HG03025 (cell line): Measurements from ENCODE around the gene PDE10A.

ENCODE experiments used
- ATAC-seq: cut with Tn5 transposase; IDR thresholded peaks from one replicate; pipeline ENCODE4 v1.9.1; 2021; ENCODE audit warnings: mild to moderate bottlenecking, moderate library complexity; ENCODE audit not compliant: unreplicated experiment, low FRiP score

The PDE10A gene

DNA sequence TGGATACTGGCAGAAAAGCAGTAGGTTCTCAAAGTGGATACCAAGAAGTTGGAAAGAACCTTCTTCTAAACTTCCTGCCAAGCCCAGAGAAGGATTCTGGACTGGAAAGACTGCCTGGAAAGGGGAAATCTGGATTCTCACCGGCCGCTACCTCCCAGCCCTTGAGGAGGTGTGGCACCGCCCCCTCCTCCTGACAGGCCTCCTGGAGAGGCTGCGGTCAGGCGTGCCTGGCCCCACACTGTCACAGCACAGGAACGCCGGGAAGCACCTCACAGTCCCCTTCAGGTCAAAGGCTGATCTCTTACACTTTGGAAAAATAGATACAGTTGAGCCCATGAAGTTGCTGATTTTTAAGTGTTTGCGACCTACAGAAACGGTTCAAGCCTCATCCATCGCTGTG is 16.3 kb upstream of the PDE10A start:
- no peak for ATAC-seq

DNA sequence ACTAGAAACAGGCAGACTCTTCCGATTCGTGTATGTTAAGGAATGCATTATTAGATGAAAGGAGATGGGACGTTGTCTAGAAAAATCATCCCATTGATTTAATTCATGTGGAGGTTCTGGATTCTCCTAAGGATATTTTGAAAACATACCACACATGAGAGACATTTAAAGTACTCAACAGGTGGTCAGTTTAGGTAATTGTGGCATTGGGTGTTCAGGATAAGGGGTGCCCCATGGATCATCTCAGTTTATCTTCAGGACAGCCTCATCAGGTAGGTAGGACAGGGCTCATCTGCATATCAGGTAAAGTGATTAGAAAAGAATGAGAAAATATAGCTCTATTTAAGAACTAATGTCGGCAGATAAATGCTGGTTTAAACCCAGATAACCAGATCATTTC is 15.9 kb upstream of the PDE10A start:
- no peak for ATAC-seq

DNA sequence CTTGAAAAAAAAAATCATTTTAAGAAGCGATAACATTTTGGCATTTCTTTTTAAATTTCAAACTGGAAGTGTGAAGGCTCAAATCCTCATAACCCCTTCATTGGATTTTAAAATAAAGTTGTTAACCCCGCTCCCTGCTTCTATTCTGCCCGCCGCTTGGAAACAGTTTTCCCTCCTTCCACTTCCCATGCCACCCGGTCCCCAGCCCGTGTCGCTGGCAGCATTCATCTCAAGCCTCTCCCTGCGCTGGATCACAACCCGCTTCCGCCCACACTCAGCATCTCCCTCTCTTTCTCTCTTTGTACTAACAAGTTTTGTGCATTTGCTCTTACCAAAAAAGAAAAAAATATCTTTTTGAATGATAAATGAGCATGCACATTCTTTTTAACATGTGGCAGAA is 15.4 kb upstream of the PDE10A start:
- no peak for ATAC-seq

DNA sequence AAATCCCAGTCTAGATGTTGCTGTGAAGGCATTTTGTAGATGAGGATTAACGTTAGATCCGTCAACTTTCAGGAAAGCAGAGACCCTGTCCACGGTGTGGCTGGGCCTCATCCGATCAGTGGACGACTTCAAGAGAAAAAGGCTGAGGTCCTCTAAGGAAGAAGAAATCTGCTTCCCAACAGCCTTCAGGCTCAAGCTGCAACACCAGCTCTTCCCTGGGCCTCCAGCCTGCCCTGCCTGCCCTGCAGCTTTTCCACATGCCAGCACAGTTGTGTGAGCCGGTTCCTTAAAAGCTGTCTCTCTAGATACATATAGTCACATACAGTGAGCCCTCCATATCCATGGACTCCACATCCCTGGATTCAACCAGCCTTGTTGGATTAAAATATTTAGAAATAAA is 14.1 kb upstream of the PDE10A start:
- ATAC-seq = no peak

DNA sequence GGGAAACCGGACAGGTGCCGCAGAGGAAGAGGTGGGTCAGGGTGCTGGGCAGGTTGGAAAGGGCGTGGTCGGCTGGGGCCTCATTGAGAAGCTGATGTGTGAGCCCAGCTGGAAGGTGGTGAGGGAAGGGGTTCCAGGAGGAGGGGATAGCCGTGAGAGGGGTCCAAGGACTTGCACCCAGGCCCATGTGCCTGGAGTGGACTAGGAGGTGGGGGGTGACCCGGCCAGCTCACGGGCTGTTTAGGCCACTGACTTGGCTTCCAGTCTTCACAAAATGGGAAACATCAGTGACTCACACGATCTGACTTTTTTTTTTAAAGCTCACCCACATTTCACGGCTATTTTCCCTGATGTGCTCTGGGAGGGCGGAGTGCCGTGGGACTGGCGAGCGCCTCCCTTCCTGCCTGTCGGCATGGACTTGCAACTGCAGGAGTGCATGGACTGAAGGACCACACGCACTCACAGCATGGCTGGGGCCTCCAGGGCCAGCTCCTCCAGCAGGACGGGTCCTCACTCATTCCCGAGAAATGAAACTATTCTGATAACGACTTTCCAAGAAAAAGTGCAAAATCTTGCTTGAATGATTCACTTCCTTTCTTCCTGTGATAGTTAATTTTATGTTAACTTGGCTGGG is 13.5 kb upstream of the PDE10A start:
- ATAC-seq = no peak

DNA sequence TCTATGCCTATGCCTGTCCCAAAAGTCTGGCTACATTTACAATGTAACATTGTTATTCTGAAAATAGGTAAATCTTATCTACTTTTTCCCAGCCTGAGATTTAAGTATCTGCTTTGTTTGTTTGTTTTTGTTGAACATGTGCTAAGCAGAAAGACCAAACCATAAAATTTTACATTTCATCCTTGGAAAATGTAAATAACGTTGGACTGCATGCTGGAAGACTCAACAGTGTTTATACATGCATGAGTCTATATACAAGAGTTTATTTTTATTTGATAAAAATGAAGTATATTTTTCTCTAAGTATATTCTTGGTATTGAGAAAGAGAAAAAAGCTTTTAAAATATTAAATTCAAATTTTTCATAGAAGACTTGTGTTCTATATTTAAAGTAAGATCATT is 12.1 kb upstream of the PDE10A start:
- no peak for ATAC-seq

DNA sequence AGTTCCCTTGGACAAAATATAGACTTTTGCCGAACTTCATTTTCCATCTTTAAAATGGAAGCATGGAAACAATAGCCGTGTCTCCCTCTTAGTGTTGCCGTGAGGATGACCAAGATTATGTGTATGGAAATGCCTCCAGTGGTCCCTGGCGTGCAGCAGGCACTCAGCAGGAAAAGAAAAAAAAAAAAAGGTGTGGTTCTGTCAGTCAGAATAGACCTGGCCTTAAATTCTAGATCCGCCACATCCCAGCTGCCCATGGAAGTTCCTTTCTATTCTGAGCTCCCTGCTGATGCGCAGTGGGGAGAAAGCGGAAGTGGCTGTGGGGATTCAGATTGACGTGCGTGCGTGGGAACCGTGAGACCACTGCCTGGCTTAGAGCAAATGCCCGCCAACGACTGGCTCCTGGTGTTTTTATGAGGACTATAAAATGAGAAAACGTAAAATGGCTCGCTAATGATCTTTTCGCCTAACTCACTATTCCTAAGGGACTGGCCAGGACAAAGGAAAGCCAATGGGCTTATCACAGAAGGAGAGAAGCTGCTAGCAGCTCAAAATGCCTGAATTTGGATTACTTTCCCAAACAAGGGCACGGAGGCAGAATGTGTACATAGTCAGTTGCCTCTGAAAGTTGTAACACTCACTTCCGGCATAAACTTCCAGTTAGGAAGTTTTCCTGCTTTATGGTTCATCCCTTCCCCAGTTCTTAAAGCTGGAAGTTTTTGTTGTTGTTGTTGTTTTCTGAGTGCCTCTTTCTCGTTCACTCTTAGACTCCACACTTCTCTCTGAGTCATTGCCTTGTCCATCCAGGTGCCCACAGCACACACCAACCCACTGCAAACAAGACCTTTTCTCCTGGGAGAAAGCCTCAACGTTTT is 11.4 kb upstream of the PDE10A start:
- no peak for ATAC-seq

DNA sequence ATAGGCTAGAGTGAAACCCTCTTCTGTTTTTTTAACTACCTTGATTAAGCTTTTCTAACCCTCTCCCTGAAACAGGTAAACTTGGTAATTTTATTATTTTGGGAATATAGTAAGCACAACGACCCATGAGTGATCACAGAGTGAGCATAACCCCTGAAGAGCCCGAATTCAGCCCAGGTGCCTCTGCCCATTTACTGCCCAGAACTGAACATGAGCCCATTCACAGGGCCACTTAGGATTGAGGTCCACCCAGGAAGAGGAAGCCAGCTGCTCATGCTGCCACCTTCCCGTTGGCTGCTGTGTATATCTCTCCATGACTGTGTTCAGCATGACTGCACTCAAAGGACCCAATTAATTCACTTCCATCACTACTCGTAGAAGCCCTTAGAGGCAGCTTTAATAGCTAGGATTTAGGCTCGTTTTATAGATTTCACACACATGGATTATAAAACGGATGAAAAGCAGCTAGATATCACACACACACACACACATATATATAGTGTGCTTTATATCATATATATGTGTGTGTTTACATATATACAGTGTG is 8.3 kb upstream of the PDE10A start:
- ATAC-seq = no peak

DNA sequence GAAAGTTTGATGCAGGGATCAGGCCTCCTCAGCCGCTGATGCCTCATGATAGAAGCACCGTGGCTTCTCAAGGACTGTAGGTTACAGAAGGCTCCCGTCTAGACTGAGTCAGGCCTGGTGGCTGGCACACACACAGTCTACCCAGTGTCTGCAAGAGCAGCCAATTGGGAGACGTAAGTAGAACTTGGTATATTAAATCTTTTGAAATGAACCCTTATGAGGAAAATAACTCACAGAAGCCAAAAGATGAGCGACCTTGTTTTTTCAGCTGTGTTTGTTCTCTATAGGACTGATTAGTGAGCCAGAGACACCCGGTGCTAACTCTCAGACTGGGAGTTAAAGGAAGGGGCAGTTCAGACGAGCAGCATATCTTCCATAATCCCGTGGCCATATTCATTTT is 5.9 kb upstream of the PDE10A start:
- no peak for ATAC-seq

DNA sequence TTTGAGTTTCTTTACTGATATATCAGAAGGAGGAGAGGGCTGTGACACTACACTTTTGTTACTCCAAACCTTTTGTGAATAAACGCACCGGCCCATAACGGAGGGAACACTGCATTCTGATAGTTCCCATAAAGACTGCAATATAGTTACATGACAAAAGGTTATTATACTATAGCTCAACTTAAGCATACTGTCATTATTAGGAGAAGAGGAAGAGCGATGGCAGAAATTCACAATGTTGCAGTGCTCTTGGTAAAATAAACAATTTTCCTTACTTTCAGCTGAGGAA is 2.3 kb upstream of the PDE10A start:
- ATAC-seq = no peak

DNA sequence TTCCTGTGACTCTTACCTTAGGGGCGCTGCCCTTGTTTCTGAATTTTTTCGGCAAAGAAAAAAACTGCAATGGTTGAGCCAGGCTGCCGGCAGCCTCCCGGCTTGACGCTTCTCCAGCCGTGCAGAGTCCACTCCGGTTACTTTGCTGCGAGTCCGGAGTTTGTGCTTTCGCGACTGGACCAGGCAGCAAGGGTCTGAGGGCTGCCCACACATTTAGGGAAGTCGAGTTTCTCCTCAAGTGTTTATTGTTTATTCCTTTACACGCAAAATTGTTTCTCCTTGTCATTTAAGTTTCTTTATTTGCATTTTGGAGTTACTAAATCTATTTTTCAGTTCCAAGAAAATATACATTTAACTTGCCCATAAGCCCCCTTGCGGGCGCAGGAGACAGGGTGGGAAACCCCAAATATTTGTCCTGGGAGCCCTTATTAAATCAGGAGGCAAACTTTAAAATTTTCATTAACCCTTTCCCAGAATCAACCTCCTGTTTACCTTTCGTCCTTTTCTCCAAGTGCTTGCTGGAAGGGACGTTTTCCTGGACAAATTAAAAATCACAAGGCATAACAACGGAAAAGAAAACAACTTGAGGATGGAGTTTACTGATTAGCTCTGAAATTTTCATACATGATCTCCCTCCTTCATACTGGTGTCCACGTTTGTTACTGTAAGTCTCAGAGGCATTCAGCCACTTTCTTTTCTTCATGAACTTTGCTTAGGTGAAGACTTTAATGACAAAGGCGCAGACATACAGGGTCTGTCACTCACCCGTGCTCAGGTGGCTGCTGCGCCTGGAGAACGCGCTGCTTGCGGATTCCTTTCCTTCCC is 1.7 kb upstream of the PDE10A start:
- no peak for ATAC-seq

DNA sequence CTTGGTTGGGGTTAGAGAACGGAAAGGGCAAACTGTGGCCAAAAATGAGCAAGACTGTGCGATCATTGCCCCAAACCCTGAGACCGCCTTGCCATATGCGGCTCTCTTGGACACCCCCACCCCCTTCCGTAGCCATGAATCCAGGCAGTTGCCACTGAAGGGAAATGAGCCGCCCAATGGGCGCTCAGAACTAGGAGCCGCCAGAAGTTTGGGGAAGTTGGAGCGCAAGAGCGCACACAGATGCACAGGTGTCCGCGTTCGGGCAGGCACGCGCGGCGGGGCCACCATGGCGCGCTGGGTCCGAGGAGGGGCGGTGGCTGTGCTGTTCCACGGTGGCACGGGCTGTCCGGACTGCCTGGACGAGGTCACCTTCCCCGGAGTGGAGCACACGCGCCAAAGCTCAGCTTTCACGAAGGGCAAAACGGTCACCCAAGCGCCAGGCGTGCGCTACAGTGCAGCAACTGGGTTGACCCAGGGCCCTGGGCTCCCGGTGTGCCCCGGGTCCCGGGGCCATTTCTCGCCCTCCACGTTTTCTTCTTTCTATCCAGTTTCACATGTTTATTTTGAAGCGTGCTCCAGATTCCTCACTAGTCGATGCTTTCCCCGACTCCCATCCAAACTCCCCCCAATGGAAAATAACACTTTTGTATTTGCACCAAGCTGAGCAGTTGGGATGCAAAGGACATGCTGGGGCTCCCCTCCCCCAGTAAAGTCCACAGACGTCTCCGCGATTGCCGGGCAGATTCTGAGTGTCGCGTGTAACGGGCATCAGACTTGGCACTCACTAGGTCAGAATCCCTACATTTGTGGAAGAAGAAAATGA is 906 bp upstream of the PDE10A start:
- ATAC-seq = no peak

DNA sequence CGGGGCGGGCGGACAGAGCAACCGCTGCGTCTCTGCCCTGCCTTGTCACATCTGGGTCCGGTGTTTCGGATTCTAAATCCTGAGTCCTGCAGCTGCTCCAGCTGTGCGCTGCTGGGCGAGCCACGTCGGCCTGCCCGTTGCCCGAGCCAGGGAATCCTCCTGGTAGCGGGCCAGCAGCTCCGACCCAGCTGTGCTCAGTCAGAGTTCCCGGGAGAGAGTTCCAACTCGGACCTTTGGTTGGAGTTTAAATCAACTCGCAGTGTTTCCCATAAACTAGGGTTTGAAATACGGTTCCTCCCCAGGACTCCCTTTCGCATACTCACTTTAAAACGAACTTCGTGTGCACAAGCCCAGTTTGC is 315 bp upstream of the PDE10A start:
- no peak for ATAC-seq

DNA sequence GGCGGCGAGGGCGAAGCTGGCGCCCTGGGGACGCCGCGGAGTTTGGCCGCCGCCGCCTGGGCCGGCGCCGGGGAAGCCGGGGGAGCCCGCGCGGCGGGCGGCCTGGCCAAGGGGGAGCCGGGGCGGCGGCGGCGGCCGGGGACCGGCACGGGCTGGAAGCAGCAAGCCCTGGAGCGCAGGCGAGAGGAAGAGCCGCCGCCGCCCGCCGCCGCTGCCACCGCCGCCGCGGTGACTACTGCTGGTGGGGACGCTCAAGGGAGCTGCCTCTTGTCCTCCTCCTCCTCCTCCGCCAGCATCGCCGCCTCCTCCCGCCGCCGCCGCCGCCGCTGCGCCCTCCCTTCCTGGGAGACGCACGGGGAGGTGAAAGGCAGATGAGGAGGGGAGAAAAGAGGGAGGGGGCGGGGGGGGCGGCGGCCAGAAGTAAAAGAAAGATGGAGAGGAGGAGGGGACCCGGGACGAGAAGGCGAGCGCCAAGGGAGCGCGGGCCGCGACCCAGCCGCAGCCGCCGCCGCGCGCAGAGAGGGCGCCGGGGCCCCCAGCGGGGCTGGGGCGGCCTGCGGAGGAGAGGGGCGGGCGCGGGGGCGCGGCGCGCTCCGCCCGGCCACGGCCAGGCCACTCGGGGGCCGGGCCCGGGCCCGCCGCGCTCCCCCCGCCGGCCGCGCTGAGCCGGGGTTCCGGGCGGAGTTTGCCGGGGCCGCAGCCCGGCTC is 846 bp downstream of the PDE10A start:
- ATAC-seq = no peak

DNA sequence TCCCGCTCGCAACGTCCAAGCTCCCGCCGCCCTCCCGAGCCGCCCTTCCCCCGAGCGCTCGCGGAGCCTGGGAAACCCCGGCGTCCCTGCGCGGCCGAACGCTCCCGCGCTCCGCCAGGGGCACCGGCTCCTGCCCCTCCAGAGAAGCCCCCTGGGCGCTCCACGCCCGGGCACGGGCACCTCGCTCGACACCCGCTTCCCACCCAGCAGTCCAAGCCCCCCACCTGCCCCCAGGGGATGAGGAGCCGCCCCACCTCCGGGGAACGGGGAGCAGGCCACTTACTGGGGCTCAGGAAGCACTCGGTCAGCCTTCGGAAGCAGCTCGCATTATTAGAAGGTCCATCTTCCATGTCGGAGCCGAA is 1.4 kb downstream of the PDE10A start:
- no peak for ATAC-seq

DNA sequence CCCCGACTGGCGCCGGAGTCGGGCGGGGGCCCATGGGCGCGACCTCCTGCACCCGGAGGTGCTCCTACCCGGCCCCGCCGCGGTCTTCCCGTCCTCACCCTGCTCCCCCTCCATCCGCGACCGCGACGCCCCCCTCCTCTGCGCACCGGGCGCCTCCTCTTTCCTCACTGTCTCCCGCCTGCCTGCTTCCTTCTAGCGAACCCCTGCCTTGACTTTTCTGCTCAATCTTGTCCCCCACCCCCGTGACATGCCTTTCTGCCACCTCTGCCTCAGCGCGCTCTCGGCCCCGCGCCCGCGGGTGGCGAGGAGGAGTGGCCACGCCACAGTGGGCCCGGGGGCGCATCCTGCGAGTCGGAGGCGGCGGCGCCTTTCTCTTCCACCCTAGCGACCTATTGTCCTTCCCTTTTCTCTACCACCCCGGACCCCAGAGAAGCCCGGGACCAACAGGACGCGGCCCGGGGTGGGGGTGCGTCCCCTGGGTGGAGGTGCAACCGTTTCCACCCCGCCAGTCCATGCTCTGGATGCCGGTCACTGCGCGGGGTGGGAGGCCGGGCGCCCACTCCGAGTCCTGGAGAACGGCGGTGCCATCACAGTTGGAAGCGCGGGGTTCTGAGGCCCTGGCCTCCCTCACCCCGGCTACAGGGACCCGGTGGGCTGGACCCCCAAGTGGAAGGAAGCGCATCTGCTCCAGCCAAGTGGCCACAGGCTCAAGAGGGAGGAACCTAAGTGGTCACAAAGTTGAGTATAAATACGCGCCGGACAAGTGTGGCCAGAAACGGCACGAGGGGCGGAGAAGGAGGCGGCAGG is 2.0 kb downstream of the PDE10A start:
- ATAC-seq = no peak

DNA sequence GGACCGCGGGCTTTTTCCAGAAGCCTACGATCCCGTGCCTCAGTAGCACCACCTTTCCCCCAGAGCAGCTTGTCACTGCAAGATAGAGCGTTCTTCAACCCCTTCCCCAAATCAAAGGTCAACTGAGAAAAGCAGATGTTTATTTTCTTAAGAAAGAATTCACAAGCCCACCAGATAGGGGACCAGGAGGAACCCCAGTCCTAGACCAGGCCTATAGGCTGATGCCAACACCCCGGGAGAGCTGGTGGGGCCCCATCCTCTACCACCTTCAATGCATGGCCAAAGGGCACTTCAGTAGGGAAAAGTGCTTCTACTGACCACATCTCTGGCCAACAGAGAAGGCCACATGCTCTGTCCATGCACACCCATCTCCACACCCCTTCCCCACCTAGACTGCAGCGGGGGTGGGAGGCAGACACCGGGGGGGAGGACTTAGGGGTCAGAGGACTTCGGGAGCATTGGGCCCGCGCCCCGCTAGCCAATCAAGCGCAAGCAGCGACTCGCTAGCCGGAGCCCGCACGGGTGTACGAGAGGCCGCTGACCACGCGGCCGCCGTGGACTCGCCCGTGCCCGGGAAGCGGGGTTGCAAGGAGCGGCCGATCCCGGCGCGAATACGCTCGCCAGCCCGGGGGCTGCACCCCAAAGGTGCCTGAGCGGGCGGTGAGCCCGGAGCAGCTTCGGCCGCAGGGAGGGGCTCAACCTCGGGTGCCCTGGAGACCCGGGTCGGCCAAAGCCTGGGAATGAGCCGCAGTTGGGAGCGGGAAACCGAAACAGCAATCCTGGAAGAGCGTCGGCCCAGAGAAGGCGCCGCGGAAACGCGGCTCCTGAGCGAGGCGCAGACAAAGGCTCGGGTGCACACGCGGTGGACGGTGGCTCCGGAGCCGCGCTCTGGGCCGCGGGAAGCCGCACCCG is 2.8 kb downstream of the PDE10A start:
- no peak for ATAC-seq

DNA sequence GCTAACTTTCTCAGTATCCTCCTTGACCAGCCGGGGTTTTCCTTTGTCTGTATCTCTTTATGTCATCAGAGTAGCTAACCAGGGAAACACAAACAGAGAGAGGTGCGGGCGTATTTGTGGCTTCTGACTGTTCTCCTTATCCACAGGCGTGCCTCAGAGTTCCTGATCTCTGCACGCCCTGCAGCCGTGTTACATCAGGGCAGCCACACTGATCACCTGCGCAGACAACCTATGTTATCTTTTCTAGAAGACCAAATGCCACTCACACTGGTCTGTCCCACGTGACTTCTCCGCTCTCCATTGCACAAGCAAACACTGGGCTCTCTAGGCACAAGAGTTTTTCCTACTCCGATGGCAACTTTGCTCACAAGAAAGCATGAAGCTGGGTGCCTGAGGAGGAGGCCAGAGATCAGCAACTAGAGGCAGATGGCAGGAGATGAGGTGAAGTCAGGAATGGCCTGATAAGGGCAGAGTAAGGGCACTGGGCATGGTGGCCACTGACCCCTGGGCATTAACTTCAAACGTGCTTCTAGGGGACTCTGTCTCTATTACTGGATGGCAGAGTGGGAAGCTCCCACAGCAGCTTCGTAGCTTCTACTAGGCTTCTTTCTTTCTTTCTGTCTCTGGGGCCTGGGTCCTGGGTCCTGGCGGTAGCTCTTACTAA is 4.5 kb downstream of the PDE10A start:
- ATAC-seq = no peak
